ENCODE results near the gene PSME3.

DNA sequence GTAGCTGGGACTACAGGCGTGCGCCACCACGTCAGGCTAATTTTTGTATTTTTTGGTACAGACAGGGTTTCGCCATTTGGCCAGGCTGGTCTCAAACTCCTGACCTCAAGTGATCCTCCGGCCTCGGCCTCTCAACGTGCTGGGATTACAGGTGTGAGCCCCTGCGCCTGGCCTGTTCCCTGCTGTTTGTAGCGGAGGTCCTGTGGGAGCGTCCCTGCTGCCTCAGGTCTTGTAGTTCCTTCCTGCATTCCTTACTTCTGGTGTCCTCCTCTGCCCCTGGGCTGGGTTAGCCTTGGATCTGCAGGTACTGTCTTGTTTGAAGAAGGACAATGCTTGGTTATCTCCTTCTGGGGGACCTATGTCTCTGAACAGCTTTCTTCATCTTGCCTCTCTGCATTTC, 43.8 kb downstream of the PSME3 start:
- TF ChIP-seq, protein P1, sequence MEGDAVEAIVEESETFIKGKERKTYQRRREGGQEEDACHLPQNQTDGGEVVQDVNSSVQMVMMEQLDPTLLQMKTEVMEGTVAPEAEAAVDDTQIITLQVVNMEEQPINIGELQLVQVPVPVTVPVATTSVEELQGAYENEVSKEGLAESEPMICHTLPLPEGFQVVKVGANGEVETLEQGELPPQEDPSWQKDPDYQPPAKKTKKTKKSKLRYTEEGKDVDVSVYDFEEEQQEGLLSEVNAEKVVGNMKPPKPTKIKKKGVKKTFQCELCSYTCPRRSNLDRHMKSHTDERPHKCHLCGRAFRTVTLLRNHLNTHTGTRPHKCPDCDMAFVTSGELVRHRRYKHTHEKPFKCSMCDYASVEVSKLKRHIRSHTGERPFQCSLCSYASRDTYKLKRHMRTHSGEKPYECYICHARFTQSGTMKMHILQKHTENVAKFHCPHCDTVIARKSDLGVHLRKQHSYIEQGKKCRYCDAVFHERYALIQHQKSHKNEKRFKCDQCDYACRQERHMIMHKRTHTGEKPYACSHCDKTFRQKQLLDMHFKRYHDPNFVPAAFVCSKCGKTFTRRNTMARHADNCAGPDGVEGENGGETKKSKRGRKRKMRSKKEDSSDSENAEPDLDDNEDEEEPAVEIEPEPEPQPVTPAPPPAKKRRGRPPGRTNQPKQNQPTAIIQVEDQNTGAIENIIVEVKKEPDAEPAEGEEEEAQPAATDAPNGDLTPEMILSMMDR (conservative IDR thresholded peaks at IDR 0.05 in 1 of 2, IDR thresholded peaks at IDR 0.05 in 1 of 2; ENCODE audit: extremely low read depth in 1 of 2, insufficient read depth in 1 of 2, low read depth in 1 of 2, low read length in 2 of 2) = no peak
- TF ChIP-seq EZH2 (IDR thresholded peaks at IDR 0.05; ENCODE audit: borderline replicate concordance, low read length) = no peak

Measured in mammary epithelial cell (primary cell).